HEK293T (cell line): Measurements from ENCODE around the gene FGF21.
"Not testable (repeated sequence)": the region's sequence is repeated elsewhere in the genome, so short reads cannot be mapped to it uniquely, and the experiment has no call there.

Experiments used
- CTCF ChIA-PET: fragments of 350-600 bp; formaldehyde crosslinking; extraction: SDS; loops from one replicate; lab custom pipeline; 2021; ENCODE audit warnings: antibody characterized with exemption, inconsistent platforms; lab: Yijun Ruan, JAX
- POLR2A ChIA-PET: fragments of 350-600 bp; formaldehyde crosslinking; extraction: SDS; loops from one replicate; lab custom pipeline; 2020; ENCODE audit warnings: antibody characterized with exemption, inconsistent platforms; lab: Yijun Ruan, JAX
- DNase-seq: peaks from one replicate; pipeline ENCODE4 v3.0.0; 2012; ENCODE audit warnings: mixed read lengths; ENCODE audit errors: extremely low spot score
- ARNT ChIP-seq: fragments of 450-650 bp; IDR thresholded peaks from 2 replicates; pipeline ENCODE4 v1.6.1; 2017; ENCODE audit warnings: mild to moderate bottlenecking
- BHLHE40 ChIP-seq: fragments of 450-650 bp; IDR thresholded peaks from 2 replicates; pipeline ENCODE4 v1.6.1; 2016; ENCODE audit warnings: mild to moderate bottlenecking, moderate library complexity, borderline replicate concordance
- CTBP1 ChIP-seq: fragments of 450-650 bp; IDR thresholded peaks from 2 replicates; pipeline ENCODE4 v1.6.1; 2016; ENCODE audit warnings: borderline replicate concordance
- ELF4 ChIP-seq: fragments of 450-650 bp; IDR thresholded peaks from 2 replicates; pipeline ENCODE4 v1.6.1; 2017; ENCODE audit warnings: antibody characterized with exemption
- FOXA1 ChIP-seq: fragments of 450-650 bp; IDR thresholded peaks from 2 replicates; pipeline ENCODE4 v1.6.1; 2016; ENCODE audit warnings: mild to moderate bottlenecking
- FOXK2 ChIP-seq: fragments of 450-650 bp; IDR thresholded peaks from 2 replicates; pipeline ENCODE4 v1.6.1; 2016; ENCODE audit warnings: mild to moderate bottlenecking
- FOXM1 ChIP-seq: fragments of 450-650 bp; IDR thresholded peaks from 2 replicates; pipeline ENCODE4 v1.6.1; 2017; ENCODE audit warnings: mild to moderate bottlenecking, borderline replicate concordance
- HDGF ChIP-seq: fragments of 450-650 bp; IDR thresholded peaks from 2 replicates; pipeline ENCODE4 v1.6.1; 2017; ENCODE audit warnings: antibody characterized with exemption, borderline replicate concordance
- L3MBTL2 ChIP-seq: fragments of 450-650 bp; conservative IDR thresholded peaks from 2 replicates; pipeline ENCODE4 v1.6.1; 2016; ENCODE audit warnings: mild to moderate bottlenecking
- LEF1 ChIP-seq: fragments of 450-650 bp; IDR thresholded peaks from 2 replicates; pipeline ENCODE4 v1.6.1; 2017; ENCODE audit warnings: mild to moderate bottlenecking, borderline replicate concordance
- NFRKB ChIP-seq: fragments of 450-650 bp; IDR thresholded peaks from 2 replicates; pipeline ENCODE4 v1.6.1; 2016; ENCODE audit warnings: mild to moderate bottlenecking, moderate library complexity
- SP1 ChIP-seq: fragments of 450-650 bp; IDR thresholded peaks from 2 replicates; pipeline ENCODE4 v1.6.1; 2017
- SUZ12 ChIP-seq: fragments of 450-650 bp; IDR thresholded peaks from 2 replicates; pipeline ENCODE4 v1.6.1; 2016; ENCODE audit warnings: mild to moderate bottlenecking
- TARDBP ChIP-seq: fragments of 450-650 bp; IDR thresholded peaks from 2 replicates; pipeline ENCODE4 v1.6.1; 2016
- ZNF384 ChIP-seq: fragments of 450-650 bp; IDR thresholded peaks from 2 replicates; pipeline ENCODE4 v1.6.1; 2016
- TF ChIP-seq, protein P1 (sequence below): fragments of 450-650 bp; IDR thresholded peaks from 2 replicates; pipeline ENCODE4 v1.6.1; 2016

FGF21 gene

DNA sequence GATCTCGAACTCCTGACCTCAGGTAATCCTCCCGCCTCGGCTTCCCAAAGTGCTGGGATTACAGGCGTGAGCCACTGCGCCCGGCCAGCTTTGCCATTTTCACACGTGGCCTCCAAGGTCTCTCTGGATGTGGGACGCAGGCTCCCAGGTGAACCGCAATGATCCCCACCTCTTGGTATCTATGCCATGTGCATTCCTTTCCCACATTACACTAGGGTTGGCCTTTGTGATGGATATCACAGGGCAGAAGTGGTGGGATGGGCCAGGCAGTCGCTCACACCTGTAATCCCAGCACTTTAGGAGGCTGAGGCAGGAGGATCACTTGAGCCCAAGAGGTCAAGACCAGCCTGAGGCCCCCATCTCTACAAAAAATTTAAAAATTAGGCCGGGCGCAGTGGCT lies 22.4 kb downstream of the FGF21 start:
- TF ChIP-seq HDGF (no peak), SP1 (no peak)
- CTCF ChIA-PET, result no interaction called here
- no peak for DNase-seq
- POLR2A ChIA-PET, result no interaction called here

DNA sequence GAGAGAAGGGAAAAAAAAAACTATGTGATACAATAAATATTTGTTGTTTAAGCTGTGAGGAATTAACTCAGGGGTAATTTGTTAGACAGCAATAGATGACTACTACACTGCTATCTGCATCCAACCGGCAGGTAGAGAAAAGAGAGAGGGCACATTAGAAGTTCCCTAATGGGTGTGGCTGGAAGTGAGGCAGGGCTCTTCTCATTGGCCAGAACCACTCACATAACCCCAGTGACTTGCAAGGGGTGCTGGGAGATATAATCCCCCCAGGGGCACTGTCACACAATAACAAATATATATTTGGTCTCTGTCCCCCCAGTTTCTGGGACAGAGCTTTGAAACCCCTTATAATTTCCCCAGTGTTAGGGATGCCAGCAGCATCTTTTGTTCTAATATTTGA lies 24.3 kb downstream of the FGF21 start:
- no peak for TF ChIP-seq SP1
- no peak for TF ChIP-seq HDGF
- no peak for TF ChIP-seq CTBP1
- no peak for TF ChIP-seq NFRKB
- no peak for TF ChIP-seq FOXK2
- TF ChIP-seq, protein P1, sequence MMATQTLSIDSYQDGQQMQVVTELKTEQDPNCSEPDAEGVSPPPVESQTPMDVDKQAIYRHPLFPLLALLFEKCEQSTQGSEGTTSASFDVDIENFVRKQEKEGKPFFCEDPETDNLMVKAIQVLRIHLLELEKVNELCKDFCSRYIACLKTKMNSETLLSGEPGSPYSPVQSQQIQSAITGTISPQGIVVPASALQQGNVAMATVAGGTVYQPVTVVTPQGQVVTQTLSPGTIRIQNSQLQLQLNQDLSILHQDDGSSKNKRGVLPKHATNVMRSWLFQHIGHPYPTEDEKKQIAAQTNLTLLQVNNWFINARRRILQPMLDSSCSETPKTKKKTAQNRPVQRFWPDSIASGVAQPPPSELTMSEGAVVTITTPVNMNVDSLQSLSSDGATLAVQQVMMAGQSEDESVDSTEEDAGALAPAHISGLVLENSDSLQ, result no peak
- no peak for TF ChIP-seq ELF4
- no peak for TF ChIP-seq TARDBP
- TF ChIP-seq FOXA1, result no peak
- ChIA-PET CTCF (interaction anchor here (0.6 to 0.8 kb wide), 2 partner anchors 16 to 48 kb away, joined by 4 to 6 read pairs; no protein-coding TSS in a partner anchor), POLR2A (interaction anchor here (1.1 kb wide), 1 partner anchor 41 kb away, joined by 3 read pairs; no protein-coding TSS in a partner anchor)
- DNase-seq, result no peak

DNA sequence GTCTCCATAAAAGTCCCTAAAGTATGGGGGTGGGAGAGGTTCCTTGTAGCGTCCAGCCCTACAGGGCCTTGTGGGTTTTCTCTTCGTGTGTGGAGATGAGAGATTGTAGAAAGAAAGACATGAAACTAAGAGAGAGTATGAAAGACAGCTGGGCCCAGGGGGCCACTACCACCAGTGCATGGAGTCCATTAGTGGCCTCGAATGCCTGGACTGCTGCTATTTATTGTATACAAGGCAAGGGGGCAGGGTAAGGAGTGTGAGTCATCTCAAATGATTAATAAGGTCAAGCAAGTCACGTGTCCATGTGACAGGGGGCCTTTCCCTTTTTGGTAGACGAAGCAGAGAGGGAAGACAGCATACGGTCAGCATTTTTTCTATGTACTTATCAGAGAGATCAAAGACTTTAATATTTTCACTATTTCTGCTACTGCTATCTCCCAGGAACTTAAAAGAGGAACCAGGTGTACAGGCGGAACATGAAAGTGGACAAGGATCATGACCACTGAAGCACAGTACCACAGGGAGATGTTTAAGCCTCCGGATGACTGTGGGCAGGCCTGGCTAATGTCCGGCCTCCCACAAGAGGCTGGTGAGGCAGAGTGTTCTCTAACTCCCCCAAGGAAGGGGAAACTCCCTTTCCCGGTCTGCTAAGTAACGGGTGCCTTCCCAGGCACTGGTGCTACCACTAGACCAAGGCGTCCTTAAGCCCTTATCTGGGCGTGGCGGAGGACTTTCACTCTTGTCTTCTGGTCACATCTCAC lies 25.5 kb downstream of the FGF21 start:
- no peak for DNase-seq
- POLR2A ChIA-PET, result interaction anchor here (1.1 kb wide), 1 partner anchor 42 kb away, joined by 3 read pairs; no protein-coding TSS in a partner anchor
- no peak for TF ChIP-seq ARNT
- peak; percentile 57 for TF ChIP-seq L3MBTL2
- TF ChIP-seq FOXM1, result no peak
- TF ChIP-seq, protein P1, result peak; percentile 76
- TF ChIP-seq BHLHE40, result no peak
- CTCF ChIA-PET, result interaction anchor here (0.6 kb wide), 2 partner anchors 13 kb away, joined by 3 to 5 read pairs; no protein-coding TSS in a partner anchor

DNA sequence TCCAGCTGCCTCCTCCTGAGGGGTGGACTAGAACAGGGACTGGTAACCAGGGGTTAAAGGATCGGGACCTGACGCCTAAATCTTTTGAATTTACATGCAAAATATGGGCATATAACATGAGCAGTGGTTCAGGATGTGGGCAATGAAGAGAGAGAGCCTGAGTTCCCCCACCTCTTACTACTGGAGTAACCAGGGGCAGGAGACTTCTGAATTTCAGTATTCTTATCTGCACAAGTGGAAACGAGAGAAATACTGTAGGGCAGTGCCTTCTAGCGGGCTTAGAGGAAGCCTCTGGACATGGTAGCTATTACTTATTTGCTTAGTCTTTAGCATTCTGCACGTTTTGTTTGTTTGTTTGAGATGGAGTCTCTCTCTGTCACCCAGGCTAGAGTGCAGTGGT lies 29.2 kb downstream of the FGF21 start:
- CTCF ChIA-PET, result interaction anchor here (1.0 to 1.2 kb wide), 2 partner anchors 58 to 110 kb away, joined by 3 read pairs; no protein-coding TSS in a partner anchor
- POLR2A ChIA-PET, result interaction anchor here (0.9 to 1.8 kb wide), 3 partner anchors 29 to 139 kb away, joined by 3 to 4 read pairs (median 4); partner anchors contain the start of gene FGF21
- TF ChIP-seq ARNT (no peak), FOXK2 (no peak), LEF1 (no peak), HDGF (no peak), SUZ12 (no peak), CTBP1 (no peak), ZNF384 (no peak), BHLHE40 (no peak)
- DNase-seq, result no peak

DNA sequence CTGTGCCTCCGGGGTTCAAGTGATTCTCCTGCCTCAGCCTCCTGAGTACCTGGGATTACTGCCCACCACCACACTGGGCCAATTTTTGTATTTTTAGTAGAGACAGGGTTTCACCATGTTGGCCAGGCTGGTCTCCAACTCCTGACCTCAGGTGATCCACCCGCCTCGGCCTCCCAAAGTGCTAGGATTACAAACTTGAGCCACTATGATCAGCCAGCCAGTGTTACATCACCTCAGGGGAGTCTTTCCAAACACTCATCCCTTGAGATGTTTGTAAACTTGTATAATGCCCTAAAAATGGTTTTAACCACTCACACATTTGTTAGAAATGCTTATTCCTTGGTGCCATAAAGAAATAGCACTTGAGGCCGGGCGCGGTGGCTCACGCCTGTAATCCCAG lies 31.1 kb downstream of the FGF21 start:
- CTCF ChIA-PET, DNase-seq, POLR2A ChIA-PET: not testable (repeated sequence)

DNA sequence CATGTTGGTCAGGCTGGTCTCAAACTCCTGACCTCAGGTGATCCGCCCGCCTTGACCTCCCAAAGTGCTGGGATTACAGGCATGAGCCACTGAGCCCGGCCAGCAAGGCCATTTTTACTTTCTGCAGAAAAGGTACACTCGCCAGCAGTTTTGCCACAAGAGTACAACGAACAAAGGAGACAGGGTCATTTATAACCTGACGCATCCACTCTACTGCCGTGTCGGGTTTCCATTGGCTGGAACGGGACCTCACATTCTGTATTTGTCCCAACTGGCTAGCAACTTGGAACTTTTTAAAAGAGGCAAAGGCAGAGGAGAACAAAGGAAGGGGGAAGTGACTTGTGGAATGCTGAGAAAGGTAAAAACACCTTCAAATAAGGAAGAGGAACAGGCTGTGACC lies 32.0 kb downstream of the FGF21 start:
- CTCF ChIA-PET, result interaction anchor here (0.6 to 2.0 kb wide), 6 partner anchors 16 to 232 kb away, joined by 3 to 24 read pairs (median 4); no protein-coding TSS in a partner anchor
- POLR2A ChIA-PET, result not testable (repeated sequence)

DNA sequence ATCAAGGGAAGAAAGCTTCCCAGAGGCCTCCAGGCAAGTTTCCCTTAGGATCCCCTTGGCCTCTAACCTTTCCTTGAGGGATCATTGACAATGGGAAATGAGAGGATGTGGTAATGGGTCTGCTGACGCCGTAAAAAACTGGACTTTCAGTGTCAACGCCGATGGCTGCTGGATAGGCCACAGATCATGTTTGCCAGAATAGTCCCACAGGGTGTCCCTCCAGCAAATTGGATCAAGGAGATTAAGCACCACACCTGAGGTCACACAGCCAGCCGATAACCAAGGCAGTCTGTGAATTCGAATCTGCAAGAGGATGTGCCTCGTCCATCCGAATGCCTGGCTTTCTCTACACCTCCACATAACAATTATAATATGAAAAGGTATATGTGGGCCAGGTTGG lies 37.9 kb downstream of the FGF21 start:
- DNase-seq, result no peak
- CTCF ChIA-PET, result no interaction called here
- POLR2A ChIA-PET, result no interaction called here
- TF ChIP-seq FOXM1 (no peak), SUZ12 (no peak), BHLHE40 (no peak), NFRKB (no peak), ZNF384 (no peak), FOXA1 (no peak), CTBP1 (no peak), FOXK2 (no peak), ARNT (no peak), L3MBTL2 (no peak), HDGF (no peak), TARDBP (no peak), ELF4 (no peak), SP1 (no peak), LEF1 (no peak)
- TF ChIP-seq, protein P1, result no peak

More for the DNA sequence above, 32.0 kb downstream of the FGF21 start:
- DNase-seq, result not testable (repeated sequence)
